HG03558 (cell line): Measurements from ENCODE around the gene TGM5.
"Not testable (repeated sequence)": the region's sequence is repeated elsewhere in the genome, so short reads cannot be mapped to it uniquely, and the experiment has no call there.

ENCODE experiments used
- ATAC-seq: cut with Tn5 transposase; IDR thresholded peaks from one replicate; pipeline ENCODE4 v1.9.1; 2021; ENCODE audit warnings: moderate number of reproducible peaks; ENCODE audit not compliant: unreplicated experiment; ENCODE audit errors: extremely low read depth

Gene TGM5

GRCh38 chr15:43277231-43277823, 10.6 kb upstream of the TGM5 start:
- ATAC-seq, result no peak

GRCh38 chr15:43276563-43277200, 10.0 kb upstream of the TGM5 start:
- ATAC-seq, result no peak

DNA sequence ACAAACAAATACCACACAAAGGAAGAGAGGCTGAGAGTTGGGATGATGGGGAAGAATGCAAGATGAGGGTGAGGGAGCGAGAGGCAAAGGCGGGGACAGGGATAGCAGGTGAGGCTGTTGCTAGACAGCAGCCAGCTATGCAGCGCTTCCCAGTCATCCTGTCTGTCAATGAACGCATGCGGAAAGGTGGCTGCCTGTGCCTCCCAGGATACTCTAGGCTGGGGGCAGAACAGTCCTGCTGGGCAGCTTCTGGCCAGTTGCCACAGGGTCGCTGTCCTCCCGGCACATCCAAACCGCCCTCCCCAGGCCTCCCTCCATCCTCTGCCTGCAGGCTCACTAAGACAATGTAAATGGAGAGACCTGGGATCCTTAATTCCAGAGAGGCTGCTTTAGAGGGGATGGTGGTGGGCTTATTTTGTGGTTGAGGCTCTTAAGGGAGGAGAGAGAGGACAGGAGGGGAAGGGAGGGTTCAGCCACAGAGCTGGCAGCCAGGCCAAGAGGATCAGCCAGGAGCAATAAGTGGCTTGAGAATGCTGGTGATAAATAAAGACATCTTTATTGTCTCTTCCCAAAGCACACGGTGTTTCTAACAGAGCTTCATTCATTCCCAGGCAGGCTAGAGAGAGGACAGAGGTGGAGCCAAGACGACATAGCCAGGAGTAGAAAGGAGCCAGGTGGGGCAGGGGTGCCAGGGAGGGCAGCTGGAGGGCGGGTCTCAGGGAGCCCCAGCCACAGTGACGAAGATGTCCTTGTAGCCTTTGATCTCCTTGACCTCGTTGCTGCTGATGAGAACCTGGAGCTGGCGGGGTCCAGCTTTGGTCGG, 9.2 kb upstream of the TGM5 start:
- ATAC-seq, result no peak

DNA sequence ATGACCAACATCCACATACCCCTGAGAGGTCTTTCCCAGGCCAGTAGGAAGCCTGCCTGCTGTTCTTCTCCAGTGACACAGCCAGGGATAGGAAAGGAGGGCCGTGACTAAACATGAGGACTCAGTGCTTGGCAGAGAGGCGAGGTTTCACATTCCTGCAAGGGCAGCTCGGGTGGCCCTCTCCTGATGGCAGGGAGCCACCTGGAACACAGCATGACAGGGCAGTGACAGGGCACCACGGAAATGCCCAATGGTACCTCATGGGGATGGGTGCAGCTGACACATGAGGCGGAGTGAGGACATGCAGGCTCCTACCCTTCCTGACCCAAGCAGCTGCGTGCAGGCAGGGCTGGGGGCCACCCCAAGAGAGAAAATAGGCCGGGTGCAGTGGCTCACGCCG, 7.4 kb upstream of the TGM5 start:
- no peak for ATAC-seq

DNA sequence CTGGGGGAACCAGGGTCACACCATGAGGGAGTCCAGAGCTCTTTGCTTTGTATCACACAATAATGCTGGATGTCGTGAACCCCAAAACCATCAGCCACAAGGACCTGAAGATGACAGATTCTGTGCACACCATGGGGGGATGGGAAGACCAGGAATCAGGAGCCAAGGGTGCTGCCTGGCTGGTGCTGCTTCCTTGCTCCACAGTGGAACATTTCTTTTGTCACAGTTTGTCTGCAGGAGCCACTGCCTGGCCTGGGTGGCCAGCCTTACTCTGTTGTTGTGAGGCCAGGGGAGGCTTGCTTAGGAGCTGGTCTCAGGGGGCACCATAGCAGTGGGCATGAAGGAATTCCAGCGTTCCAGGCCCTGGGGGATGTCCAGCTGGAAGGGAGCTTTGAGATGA, 6.5 kb upstream of the TGM5 start:
- ATAC-seq, result no peak

DNA sequence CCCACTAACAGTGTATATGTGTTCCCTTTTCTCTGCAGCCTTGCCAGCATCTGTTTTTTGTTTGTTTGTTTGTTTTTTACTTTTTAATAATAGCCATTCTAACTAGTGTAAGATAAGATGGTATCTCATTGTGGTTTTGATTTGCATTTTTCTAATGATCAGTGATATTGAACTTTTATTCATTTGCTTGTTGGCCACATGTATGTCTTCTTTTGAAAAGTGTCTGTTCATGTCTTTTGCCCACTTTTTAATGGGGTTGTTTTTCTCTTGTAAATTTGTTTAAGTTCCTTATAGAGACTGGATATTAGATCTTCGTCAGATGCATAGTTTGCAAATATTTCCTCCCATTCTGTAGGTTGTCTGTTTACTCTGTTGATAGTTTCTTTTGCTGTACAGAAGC, 5.2 kb upstream of the TGM5 start:
- ATAC-seq, result not testable (repeated sequence)

DNA sequence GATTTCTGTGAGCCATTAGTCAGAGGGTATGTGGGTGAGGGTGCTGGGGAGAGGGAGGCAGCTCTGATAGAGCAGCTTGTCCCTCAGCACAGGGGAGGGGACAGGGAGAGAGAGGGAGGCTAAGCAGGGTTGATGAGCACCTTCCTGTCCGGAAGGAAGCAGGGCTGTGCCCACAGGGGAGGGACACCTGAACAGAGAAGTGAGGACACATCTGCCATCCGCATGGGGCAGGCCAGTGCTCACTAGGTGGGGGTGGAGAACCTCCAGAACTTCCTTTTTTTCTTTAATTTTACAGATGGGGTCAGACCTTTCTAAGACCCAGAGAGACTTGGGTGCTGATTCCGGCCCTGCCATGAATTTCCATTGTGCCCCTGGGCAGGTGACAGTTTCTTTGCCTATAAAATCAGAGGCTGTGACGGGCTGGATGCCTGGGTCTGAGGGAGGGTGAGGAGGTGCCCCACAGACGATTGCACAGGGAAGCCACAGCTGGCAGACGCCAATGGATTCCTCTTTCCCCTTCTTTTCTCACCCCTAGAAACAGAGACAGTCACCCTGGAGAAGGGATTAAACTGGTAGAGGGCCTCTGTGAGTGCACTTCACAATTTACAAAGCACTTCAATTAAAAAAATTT, 4.1 kb upstream of the TGM5 start:
- ATAC-seq, result no peak

DNA sequence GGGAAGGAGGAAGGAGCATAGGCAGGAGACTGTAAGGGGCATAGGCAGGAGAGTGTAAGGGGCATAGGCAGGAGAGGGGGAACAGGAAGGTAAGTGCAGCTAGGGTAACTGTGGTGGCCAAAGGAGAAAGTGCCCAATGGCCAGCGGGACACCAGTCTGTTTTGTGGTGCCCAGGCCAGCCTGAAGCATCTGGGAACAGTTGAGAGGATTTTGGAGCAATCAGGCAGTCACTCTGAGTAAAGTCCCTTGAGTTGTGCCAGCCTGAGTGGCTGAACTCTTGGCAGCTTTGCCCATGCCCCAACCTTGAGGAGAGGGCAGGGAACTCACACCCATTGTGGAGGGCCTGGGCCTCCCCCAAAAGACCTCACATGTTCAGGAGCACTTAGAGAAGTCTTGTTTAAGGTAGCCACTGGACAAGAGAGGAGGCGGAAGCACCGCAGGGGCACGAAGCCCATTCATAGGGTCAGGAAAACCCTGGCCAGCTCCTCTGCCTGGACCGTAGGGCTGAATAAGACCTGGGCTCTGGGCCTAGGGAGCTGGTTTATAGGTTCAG, 3.5 kb upstream of the TGM5 start:
- ATAC-seq, result no peak

DNA sequence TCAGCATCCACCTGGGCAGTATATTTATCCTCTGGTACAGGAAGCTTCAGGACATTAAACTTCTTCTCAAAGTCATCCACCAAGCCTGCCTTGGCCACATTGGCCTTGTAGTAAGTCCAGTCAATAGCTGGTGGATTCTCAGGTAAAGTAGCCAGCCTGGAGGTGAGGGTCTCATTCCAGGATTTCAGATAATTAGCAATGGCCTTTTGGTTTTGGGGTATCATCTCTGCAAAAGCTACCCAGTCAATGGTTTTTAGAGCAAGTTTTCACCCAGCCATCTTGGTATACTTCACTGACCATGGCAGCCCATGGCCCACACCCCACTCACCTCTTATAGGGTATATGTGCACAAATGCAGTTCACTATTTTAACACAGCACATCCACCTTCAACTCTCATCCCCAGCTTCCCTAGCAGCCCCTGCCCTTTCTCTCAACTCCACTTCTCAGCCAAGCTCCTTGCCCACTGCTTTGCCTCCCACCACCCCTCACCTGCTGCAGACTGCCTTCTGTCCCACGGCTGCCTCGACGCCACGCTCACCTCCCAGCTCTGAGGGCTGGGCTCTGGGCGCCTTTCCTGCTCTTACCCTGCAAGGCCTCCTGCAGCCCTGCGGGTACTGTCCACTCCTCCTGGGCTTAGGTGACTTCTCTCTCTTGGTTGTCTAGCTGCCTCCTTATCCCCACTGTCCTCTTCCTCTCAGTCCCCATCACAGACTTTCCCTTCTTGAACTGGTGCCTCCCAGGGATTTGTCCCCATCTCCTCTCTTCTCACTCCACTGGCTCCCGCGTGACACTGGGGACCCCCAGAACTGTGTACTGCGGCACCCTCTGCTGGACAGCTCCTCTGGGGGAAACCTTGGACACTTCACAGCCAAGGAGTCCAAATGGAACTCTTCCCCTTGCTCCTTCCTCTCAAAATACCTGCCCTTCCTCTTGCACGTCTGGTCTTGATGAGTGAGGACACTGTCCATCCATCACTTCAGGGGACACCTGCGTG, 1.7 kb upstream of the TGM5 start:
- ATAC-seq, result no peak

GRCh38 chr15:43267439-43267838, 711 bp upstream of the TGM5 start:
- no peak for ATAC-seq

DNA sequence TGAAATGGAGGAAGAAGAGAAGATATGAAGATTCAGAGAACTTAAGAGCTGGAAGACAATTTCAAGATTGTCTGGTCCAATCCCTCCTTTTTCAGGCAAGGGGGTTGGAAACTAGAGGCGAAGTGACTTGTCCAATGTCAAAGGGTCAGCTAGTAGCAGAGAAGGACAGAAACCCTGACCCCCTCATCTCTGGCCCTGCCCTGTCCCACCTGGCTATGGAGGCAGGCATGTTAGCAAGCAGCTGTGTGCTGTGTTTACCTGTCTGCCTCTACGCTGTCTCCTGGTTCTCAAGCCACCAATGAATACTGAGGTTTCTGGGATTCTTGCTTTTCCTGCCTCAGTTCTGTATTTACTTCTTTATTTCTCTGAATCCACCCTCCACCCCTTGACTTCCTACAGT, 342 bp downstream of the TGM5 start:
- no peak for ATAC-seq

- ATAC-seq, result no peak
These were observed 6.6 kb downstream of the TGM5 start for GRCh38 chr15:43260011-43260615.

DNA sequence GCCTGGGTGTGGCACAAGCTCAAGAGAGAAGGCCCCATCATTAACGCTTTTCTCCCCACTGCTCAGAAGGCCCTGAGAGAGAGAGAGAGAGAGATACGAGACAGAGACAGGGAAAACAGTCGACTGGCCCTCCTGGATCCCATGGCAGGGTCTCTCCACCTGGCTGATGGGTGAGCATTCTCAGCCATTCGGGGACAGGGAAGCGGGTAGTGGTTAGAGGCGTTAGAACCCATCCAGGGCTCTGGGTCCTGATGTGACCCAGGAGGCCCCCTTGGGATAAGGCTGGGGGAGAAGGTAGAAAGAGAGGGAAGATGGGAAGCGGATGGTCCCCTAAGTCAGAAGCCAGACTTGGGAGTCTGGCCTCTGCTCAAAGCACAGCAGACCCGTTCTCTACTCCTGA, 7.9 kb downstream of the TGM5 start:
- no peak for ATAC-seq

DNA sequence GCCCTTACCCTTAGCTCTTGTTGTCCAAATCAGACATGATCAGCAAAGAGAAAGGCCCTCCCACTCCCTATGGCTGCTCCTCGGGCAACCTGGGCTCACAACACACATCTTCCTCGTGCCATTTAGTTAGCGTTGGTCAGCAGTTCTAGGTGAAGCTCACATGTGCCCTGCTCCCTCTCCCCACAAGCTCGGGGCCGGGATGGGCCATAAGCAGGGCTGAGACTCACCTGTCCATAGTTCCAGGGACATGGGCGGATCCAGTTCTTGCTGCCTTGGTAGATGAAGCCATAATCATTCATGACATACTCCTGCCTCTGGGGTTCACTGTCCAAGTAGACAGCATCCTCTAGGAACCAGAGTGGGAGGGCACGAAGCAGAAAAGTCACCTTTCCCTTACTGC, 10.4 kb downstream of the TGM5 start:
- no peak for ATAC-seq

DNA sequence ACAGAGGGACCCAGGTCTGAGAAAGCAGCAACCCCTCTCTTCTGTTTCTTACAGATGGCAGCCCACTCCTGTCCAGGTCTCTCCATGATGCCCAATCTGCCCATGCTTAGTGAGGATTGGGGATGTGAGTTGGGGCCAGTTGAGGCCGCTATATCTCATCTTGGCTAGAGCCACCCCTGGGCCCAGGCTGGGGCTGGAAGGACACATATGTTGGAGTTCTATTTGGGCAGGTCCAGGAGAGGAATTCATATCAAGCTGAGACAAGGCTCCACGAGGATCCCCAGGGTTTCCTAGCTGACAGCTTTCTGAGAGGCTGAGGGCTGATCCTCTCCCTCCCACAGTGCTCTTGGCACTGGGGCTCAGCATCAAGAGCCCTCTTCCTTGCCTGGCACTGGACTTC, 11.4 kb downstream of the TGM5 start:
- no peak for ATAC-seq

DNA sequence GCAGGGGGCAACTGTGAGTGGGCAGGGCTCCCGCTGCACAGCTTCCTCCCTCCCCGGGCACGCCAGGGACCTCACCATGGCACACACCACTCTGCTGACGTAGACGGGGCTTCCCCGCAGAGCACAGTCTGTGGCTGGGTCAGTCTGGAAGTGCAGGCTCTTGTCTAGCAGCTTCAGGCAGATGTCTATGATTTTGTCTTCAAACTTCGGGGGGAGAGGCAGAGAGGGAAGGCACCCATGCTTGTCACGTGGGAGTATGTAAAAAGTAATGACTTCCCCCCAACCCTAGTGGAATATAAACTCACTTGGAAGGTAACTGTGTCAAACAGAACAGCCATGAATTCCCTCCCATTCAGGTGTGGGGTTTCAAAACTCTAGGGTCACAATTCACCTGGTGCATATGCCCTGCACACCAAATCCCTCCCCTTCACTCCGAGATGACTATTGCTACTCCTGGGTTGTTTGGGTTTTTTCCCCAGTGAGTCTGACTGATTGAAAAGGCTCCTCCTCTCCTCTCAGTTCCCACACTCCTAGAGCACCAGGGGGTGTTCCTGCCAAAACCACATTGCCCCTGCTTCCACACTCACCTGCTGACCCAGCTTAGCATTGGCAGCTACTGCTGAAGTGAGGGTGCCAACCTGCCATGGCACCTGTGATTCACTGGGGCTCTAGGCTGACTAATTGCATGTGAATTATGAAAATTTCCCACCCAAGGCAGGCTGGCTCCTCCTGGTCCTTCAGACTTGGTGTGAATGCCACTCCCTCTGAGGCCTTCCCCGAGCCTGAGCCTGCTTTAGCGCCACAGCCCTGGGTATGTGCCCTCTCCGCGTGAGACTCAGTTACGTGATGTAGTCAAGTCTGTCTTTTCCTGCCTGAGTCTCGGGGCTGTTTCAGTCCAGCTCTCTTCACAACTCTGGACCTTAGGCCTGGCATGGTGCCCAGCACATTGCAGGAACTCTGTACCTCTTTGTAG, 13.0 kb downstream of the TGM5 start:
- ATAC-seq, result no peak

GRCh38 chr15:43251871-43252250, 14.9 kb downstream of the TGM5 start:
- ATAC-seq, result no peak

GRCh38 chr15:43251185-43251870, 15.4 kb downstream of the TGM5 start:
- ATAC-seq, result no peak
